HepG2 (cell line): ENCODE measurements around the gene RIPOR3. TPM values are rescaled to one million over a fixed set of nuclear protein-coding genes. Genes with fewer than 3 reads are reported as not detected.

Source experiments
- ATF7 ChIP-seq, 2 experiments: fragments of 450-650 bp in 1 of 2; sonication (generic) in 1 of 2; formaldehyde crosslinking in 1 of 2; IDR thresholded peaks; 2 replicates each; pipeline versions ENCODE4 v1.4.0 to v1.6.1; 2016 to 2020; ENCODE audit warnings: antibody characterized with exemption in 1 of 2, mild to moderate bottlenecking in 1 of 2, missing genetic modification reagents in 1 of 2
- CBFB ChIP-seq: sonication (generic); formaldehyde crosslinking; IDR thresholded peaks from 2 replicates; pipeline ENCODE4 v1.4.0; 2020; ENCODE audit warnings: missing genetic modification reagents
- GPN1 ChIP-seq: sonication (generic); formaldehyde crosslinking; IDR thresholded peaks from 2 replicates; pipeline ENCODE4 v1.5.1; 2020; ENCODE audit warnings: missing genetic modification reagents, borderline replicate concordance
- HCFC1 ChIP-seq: fragments of 150-350 bp; IDR thresholded peaks from 2 replicates; pipeline ENCODE4 v1.6.1; 2014; ENCODE audit warnings: low read depth, low read length
- HDAC2 ChIP-seq: sonication (generic); formaldehyde crosslinking; IDR thresholded peaks from 2 replicates; pipeline ENCODE4 v1.4.0; 2020; ENCODE audit warnings: missing genetic modification reagents
- ISL2 ChIP-seq: sonication (generic); formaldehyde crosslinking; IDR thresholded peaks from 2 replicates; pipeline ENCODE4 v1.5.0; 2020; ENCODE audit warnings: missing genetic modification reagents
- KAT8 ChIP-seq: IDR thresholded peaks from 2 replicates; pipeline ENCODE4 v1.6.1; 2016; ENCODE audit warnings: missing genetic modification reagents, missing compliant biosample characterization
- NCOA1 ChIP-seq: sonication (generic); formaldehyde crosslinking; IDR thresholded peaks from 2 replicates; pipeline ENCODE4 v1.9.0; 2021; ENCODE audit warnings: missing genetic modification reagents
- NR2C2 ChIP-seq: sonication (generic); formaldehyde crosslinking; IDR thresholded peaks from 2 replicates; pipeline ENCODE4 v1.4.0; 2020; ENCODE audit warnings: missing genetic modification reagents, mild to moderate bottlenecking, moderate library complexity, borderline replicate concordance
- NR2F2 ChIP-seq: IDR thresholded peaks from 2 replicates; pipeline ENCODE4 v1.6.1; 2012; ENCODE audit warnings: low read depth, inconsistent platforms, borderline replicate concordance
- RXRB ChIP-seq: IDR thresholded peaks from 2 replicates; pipeline ENCODE4 v1.6.1; 2016; ENCODE audit warnings: borderline replicate concordance, missing genetic modification reagents, missing compliant biosample characterization
- SNAI1 ChIP-seq: sonication (generic); formaldehyde crosslinking; IDR thresholded peaks from 2 replicates; pipeline ENCODE4 v1.5.0; 2020; ENCODE audit warnings: mild to moderate bottlenecking, missing genetic modification reagents, borderline replicate concordance
- TRIM24 ChIP-seq: sonication (generic); formaldehyde crosslinking; IDR thresholded peaks from 2 replicates; pipeline ENCODE4 v1.8.0; 2022; ENCODE audit warnings: mild to moderate bottlenecking, missing genetic modification reagents
- ZFYVE20 ChIP-seq: sonication (generic); formaldehyde crosslinking; IDR thresholded peaks from 2 replicates; pipeline ENCODE4 v1.8.0; 2023; ENCODE audit warnings: low read depth, mild to moderate bottlenecking, moderate library complexity, missing genetic modification reagents, borderline replicate concordance
- ZMYM3 ChIP-seq: sonication (generic); formaldehyde crosslinking; IDR thresholded peaks from 2 replicates; pipeline ENCODE4 v1.5.1; 2020; ENCODE audit warnings: mild to moderate bottlenecking, missing genetic modification reagents
- ZNF180 ChIP-seq: sonication (generic); formaldehyde crosslinking; IDR thresholded peaks from 2 replicates; pipeline ENCODE4 v1.4.0; 2020; ENCODE audit warnings: low read depth, missing genetic modification reagents, borderline replicate concordance
- ZNF251 ChIP-seq: sonication (generic); formaldehyde crosslinking; IDR thresholded peaks from 2 replicates; pipeline ENCODE4 v1.9.0; 2021; ENCODE audit warnings: mild to moderate bottlenecking, missing genetic modification reagents
- ZNF672 ChIP-seq: sonication (generic); formaldehyde crosslinking; IDR thresholded peaks from 2 replicates; pipeline ENCODE4 v1.8.1; 2022; ENCODE audit warnings: missing genetic modification reagents
- ZNF850 ChIP-seq: sonication (generic); formaldehyde crosslinking; conservative IDR thresholded peaks from 2 replicates; pipeline ENCODE4 v1.9.0; 2021; ENCODE audit warnings: mild to moderate bottlenecking, missing genetic modification reagents
- polyA plus RNA-seq, 8 experiments: library from polyadenylated mRNA; depleted of rRNA in 3 of 8; stranded (reverse) in 7 of 8; unstranded in 1 of 8; fragments of >200 nt; fragmentation: Illumina TruSeq in 4 of 8; extraction: Trizol in 4 of 8; gene quantifications; 2 replicates each; pipeline versions ENCODE4 v1.2.1 to v1.2.3, GENCODE V29; 2011 to 2016; ENCODE audit warnings: low read depth in 4 of 8, missing spikeins in 1 of 8, mixed read lengths in 1 of 8; ENCODE audit not compliant: insufficient read depth in 1 of 8
- total RNA-seq, 5 experiments: library from RNA; depleted of rRNA; stranded (reverse); fragments of >200 nt; fragmentation: Illumina TruSeq; extraction: Trizol; gene quantifications; 2 replicates each; pipeline ENCODE4 v1.2.3, GENCODE V29; 2016; ENCODE audit warnings: low read depth in 1 of 5
- TF ChIP-seq, protein P1 (sequence below): sonication (generic); formaldehyde crosslinking; IDR thresholded peaks from 2 replicates; pipeline ENCODE4 v1.8.0; 2022; ENCODE audit warnings: low read depth, missing genetic modification reagents
- TF ChIP-seq, protein P2 (sequence below): sonication (generic); IDR thresholded peaks from 2 replicates; pipeline ENCODE4 v1.6.1; 2016; ENCODE audit warnings: low read depth, borderline replicate concordance
- TF ChIP-seq, protein P3 (sequence below): sonication (generic); formaldehyde crosslinking; IDR thresholded peaks from 2 replicates; pipeline ENCODE4 v1.8.0; 2022; ENCODE audit warnings: mild to moderate bottlenecking, missing genetic modification reagents, borderline replicate concordance
- TF ChIP-seq, protein P4 (sequence below): sonication (generic); formaldehyde crosslinking; IDR thresholded peaks from 2 replicates; pipeline ENCODE4 v1.4.0; 2020; ENCODE audit warnings: missing genetic modification reagents
- TF ChIP-seq, protein P5 (sequence below): IDR thresholded peaks from 2 replicates; pipeline ENCODE4 v1.6.1; 2016; ENCODE audit warnings: missing compliant biosample characterization, missing genetic modification reagents, borderline replicate concordance

RIPOR3 gene
- total and polyA plus RNA-seq, 2 of the 13 experiments (the other 11 are each of a cell fraction or from before 2014, with no cell fraction given), result 0.18 TPM; not detected in 1

DNA sequence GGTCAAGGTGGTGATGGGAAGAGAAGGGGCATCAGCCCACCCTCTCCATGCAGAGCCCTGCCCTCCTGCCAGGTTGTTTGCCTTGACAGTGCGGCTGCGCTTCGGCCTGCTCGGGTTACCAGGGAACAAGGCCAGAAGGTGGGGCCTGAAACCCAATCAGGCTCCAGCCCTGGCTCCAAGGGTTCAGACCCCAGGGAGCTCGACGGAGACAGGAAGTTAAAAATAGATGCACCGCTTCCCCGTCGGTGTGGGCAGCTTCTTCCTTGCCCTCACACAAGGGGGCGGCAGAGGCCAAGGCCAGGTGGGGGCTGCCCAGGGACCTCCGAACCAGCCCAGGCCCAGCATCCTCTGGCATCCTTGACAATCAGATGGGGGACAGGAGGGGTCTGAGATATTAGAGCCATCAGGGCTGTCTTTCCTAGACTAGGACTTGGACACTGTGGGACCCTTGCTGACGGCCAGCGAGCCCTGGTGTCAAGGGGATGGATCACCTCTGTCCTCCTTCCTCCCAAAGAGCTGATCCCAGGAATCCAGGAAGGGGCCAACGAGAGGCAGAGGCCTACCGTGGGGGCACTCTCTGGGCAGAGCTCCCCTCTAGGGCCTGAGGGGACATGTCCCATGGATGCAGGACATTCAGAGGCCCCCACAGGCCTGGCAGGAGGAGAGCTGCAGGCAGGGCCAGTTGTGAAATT lies 65.2 kb downstream of the RIPOR3 start (continued):
- TF ChIP-seq, protein P1, sequence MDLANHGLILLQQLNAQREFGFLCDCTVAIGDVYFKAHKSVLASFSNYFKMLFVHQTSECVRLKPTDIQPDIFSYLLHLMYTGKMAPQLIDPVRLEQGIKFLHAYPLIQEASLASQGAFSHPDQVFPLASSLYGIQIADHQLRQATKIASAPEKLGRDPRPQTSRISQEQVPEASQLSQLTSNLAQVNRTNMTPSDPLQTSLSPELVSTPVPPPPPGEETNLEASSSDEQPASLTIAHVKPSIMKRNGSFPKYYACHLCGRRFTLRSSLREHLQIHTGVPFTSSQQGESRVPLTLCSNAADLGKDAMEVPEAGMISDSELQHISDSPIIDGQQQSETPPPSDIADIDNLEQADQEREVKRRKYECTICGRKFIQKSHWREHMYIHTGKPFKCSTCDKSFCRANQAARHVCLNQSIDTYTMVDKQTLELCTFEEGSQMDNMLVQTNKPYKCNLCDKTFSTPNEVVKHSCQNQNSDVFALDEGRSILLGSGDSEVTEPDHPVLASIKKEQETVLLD, result no peak
- TF ChIP-seq TRIM24 (CRISPR knock-in tag), result no peak
- no peak for TF ChIP-seq ZNF180 (CRISPR knock-in tag)
- TF ChIP-seq, protein P2, sequence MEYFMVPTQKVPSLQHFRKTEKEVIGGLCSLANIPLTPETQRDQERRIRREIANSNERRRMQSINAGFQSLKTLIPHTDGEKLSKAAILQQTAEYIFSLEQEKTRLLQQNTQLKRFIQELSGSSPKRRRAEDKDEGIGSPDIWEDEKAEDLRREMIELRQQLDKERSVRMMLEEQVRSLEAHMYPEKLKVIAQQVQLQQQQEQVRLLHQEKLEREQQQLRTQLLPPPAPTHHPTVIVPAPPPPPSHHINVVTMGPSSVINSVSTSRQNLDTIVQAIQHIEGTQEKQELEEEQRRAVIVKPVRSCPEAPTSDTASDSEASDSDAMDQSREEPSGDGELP, result no peak
- no peak for TF ChIP-seq SNAI1 (CRISPR knock-in tag)
- no peak for TF ChIP-seq GPN1 (CRISPR knock-in tag)
- TF ChIP-seq, protein P3, sequence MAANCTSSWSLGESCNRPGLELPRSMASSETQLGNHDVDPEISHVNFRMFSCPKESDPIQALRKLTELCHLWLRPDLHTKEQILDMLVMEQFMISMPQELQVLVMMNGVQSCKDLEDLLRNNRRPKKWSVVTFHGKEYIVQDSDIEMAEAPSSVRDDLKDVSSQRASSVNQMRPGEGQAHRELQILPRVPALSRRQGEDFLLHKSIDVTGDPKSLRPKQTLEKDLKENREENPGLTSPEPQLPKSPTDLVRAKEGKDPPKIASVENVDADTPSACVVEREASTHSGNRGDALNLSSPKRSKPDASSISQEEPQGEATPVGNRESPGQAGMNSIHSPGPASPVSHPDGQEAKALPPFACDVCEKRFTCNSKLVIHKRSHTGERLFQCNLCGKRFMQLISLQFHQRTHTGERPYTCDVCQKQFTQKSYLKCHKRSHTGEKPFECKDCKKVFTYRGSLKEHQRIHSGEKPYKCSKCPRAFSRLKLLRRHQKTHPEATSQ, result no peak
- TF ChIP-seq, protein P4, sequence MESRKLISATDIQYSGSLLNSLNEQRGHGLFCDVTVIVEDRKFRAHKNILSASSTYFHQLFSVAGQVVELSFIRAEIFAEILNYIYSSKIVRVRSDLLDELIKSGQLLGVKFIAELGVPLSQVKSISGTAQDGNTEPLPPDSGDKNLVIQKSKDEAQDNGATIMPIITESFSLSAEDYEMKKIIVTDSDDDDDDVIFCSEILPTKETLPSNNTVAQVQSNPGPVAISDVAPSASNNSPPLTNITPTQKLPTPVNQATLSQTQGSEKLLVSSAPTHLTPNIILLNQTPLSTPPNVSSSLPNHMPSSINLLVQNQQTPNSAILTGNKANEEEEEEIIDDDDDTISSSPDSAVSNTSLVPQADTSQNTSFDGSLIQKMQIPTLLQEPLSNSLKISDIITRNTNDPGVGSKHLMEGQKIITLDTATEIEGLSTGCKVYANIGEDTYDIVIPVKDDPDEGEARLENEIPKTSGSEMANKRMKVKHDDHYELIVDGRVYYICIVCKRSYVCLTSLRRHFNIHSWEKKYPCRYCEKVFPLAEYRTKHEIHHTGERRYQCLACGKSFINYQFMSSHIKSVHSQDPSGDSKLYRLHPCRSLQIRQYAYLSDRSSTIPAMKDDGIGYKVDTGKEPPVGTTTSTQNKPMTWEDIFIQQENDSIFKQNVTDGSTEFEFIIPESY (CRISPR knock-in tag), result 0 out of 2 replicates have a peak, but pooled peaks have one; percentile 12
- no peak for TF ChIP-seq ZFYVE20 (CRISPR knock-in tag)
- no peak for TF ChIP-seq ATF7 (IDR thresholded peaks at IDR 0.05)
- TF ChIP-seq ATF7 (CRISPR knock-in tag; IDR thresholded peaks at IDR 0.05), result no peak
- no peak for TF ChIP-seq NCOA1 (CRISPR knock-in tag)
- no peak for TF ChIP-seq KAT8
- no peak for TF ChIP-seq ZNF251 (CRISPR knock-in tag)
- TF ChIP-seq CBFB, result peak; percentile 37; the same call in 1 of the 2 replicates
- TF ChIP-seq ZNF672 (CRISPR knock-in tag), result no peak
- TF ChIP-seq ZNF850 (CRISPR knock-in tag), result no peak
- TF ChIP-seq HCFC1, result no peak
- TF ChIP-seq ISL2 (CRISPR knock-in tag), result peak; percentile 42
- no peak for TF ChIP-seq NR2C2 (CRISPR knock-in tag)
- no peak for TF ChIP-seq NR2F2
- TF ChIP-seq, protein P5, sequence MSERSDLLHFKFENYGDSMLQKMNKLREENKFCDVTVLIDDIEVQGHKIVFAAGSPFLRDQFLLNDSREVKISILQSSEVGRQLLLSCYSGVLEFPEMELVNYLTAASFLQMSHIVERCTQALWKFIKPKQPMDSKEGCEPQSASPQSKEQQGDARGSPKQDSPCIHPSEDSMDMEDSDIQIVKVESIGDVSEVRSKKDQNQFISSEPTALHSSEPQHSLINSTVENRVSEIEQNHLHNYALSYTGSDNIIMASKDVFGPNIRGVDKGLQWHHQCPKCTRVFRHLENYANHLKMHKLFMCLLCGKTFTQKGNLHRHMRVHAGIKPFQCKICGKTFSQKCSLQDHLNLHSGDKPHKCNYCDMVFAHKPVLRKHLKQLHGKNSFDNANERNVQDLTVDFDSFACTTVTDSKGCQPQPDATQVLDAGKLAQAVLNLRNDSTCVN (CRISPR knock-in tag), result no peak
- peak; percentile 53; the same call in 1 of the 2 replicates for TF ChIP-seq RXRB
- peak; percentile 81 for TF ChIP-seq HDAC2 (CRISPR knock-in tag)
- peak; percentile 59; the same call in 1 of the 2 replicates for TF ChIP-seq ZMYM3
